Vagina (tissue), 2 donors: ENCODE data around the gene PLD1.

Experiments used
- CTCF ChIP-seq, 3 experiments: fragments of 450-650 bp in 2 of 3; fragments of 200-600 bp in 1 of 3; sonication (generic) in 1 of 3; IDR thresholded peaks; one replicate each; pipeline ENCODE4 v1.5.1; 2017 to 2019; ENCODE audit warnings: antibody characterized with exemption in 3 of 3, mild to moderate bottlenecking in 2 of 3, moderate library complexity in 2 of 3
- POLR2AphosphoS5 ChIP-seq, 2 donors: sonication (generic); formaldehyde crosslinking; IDR thresholded peaks; one replicate each; pipeline ENCODE4 v1.9.0; 2017; ENCODE audit warnings: antibody characterized with exemption in 2 of 2, mild to moderate bottlenecking in 2 of 2, low read depth in 1 of 2; ENCODE audit not compliant: insufficient read depth in 1 of 2

- TF ChIP-seq CTCF (IDR thresholded peaks at IDR 0.05) (no peak), POLR2AphosphoS5 (IDR thresholded peaks at IDR 0.05; ENCODE audit: insufficient read depth in 1 of 2, low read depth in 1 of 2) (no peak)
These were observed 13.0 kb downstream of the PLD1 start for GRCh38 chr3:171797265-171797679.
